WTC11 (cell line): ENCODE results near the gene RPH3AL. TPM values are rescaled to one million over a fixed set of nuclear protein-coding genes. Genes with fewer than 3 reads are reported as not detected.

Experiments
- ATAC-seq: fragments of 200-7000 bp; cut with Tn5 transposase; 2 replicates; pipeline ENCODE4 v1.10.0; 2021; ENCODE audit warnings: mild to moderate bottlenecking, moderate library complexity
- CTCF ChIA-PET: fragments of 300-600 bp; sonication (Branson Sonifier 250); formaldehyde crosslinking; loops from one replicate; lab custom pipeline; 2021; ENCODE audit warnings: antibody characterized with exemption; lab: Charles Lee
- POLR2A ChIA-PET: fragments of 350-600 bp; sonication (Branson Sonifier 250); formaldehyde crosslinking; loops from one replicate; lab custom pipeline; 2021; ENCODE audit warnings: antibody characterized with exemption; lab: Charles Lee
- DNase-seq: peaks from one replicate; pipeline ENCODE4 v3.0.0; 2021; ENCODE audit warnings: low spot score
- H3K27ac Mint-ChIP-seq: 2 replicates; pipeline ENCODE4 v1.8.0; 2021; ENCODE audit warnings: mixed read lengths
- H3K27me3 Mint-ChIP-seq: 2 replicates; pipeline ENCODE4 v1.8.0; 2021; ENCODE audit warnings: low read depth, mild to moderate bottlenecking, moderate library complexity, mixed read lengths
- H3K36me3 Mint-ChIP-seq: 2 replicates; pipeline ENCODE4 v1.8.0; 2021; ENCODE audit warnings: mixed read lengths
- H3K4me1 Mint-ChIP-seq: 2 replicates; pipeline ENCODE4 v1.8.0; 2022; ENCODE audit warnings: mixed read lengths
- H3K4me3 Mint-ChIP-seq: 2 replicates; pipeline ENCODE4 v1.8.0; 2021; ENCODE audit warnings: mild to moderate bottlenecking, moderate library complexity, mixed read lengths
- H3K9me3 Mint-ChIP-seq: 2 replicates; pipeline ENCODE4 v1.8.0; 2021; ENCODE audit warnings: mixed read lengths
- CBFB ChIP-seq: sonication (generic); formaldehyde crosslinking; IDR thresholded peaks from 2 replicates; pipeline ENCODE4 v1.8.1; 2022; ENCODE audit warnings: mild to moderate bottlenecking, low read depth, missing genetic modification reagents
- CDX4 ChIP-seq: fragments of 250-450 bp; sonication (Bioruptor Pico); IDR thresholded peaks from 2 replicates; pipeline ENCODE4 v1.9.0; 2021; ENCODE audit warnings: moderate library complexity, mild to moderate bottlenecking, inconsistent platforms, borderline replicate concordance
- E2F1 ChIP-seq: sonication (generic); formaldehyde crosslinking; IDR thresholded peaks from 2 replicates; pipeline ENCODE4 v1.8.0; 2022; ENCODE audit warnings: mild to moderate bottlenecking, missing genetic modification reagents
- ERG ChIP-seq: fragments of 250-450 bp; sonication (Bioruptor Pico); IDR thresholded peaks from 2 replicates; pipeline ENCODE4 v1.8.0; 2021; ENCODE audit warnings: mild to moderate bottlenecking
- FOXJ3 ChIP-seq: sonication (generic); formaldehyde crosslinking; IDR thresholded peaks from 2 replicates; pipeline ENCODE4 v1.9.0; 2021; ENCODE audit warnings: missing genetic modification reagents, mild to moderate bottlenecking, borderline replicate concordance
- GTF2I ChIP-seq: fragments of 250-450 bp; sonication (Bioruptor Pico); conservative IDR thresholded peaks from 2 replicates; pipeline ENCODE4 v1.4.0; 2021; ENCODE audit warnings: mild to moderate bottlenecking
- MYBL2 ChIP-seq: sonication (generic); formaldehyde crosslinking; IDR thresholded peaks from 2 replicates; pipeline ENCODE4 v1.8.1; 2023; ENCODE audit warnings: mild to moderate bottlenecking, moderate library complexity, missing genetic modification reagents
- NFYB ChIP-seq: sonication (generic); formaldehyde crosslinking; conservative IDR thresholded peaks from 2 replicates; pipeline ENCODE4 v1.8.0; 2022; ENCODE audit warnings: low read depth, missing genetic modification reagents
- PRRX2 ChIP-seq: fragments of 250-450 bp; sonication (Bioruptor Pico); IDR thresholded peaks from 2 replicates; pipeline ENCODE4 v1.8.0; 2021; ENCODE audit warnings: mild to moderate bottlenecking
- SMAD3 ChIP-seq: sonication (generic); formaldehyde crosslinking; IDR thresholded peaks from 2 replicates; pipeline ENCODE4 v1.8.0; 2022; ENCODE audit warnings: missing genetic modification reagents, mild to moderate bottlenecking, borderline replicate concordance
- TEAD1 ChIP-seq: sonication (generic); formaldehyde crosslinking; IDR thresholded peaks from 2 replicates; pipeline ENCODE4 v1.8.0; 2022; ENCODE audit warnings: mild to moderate bottlenecking, missing genetic modification reagents
- TEAD4 ChIP-seq: sonication (generic); formaldehyde crosslinking; IDR thresholded peaks from 2 replicates; pipeline ENCODE4 v1.8.0; 2022; ENCODE audit warnings: mild to moderate bottlenecking, missing genetic modification reagents
- ZNF138 ChIP-seq: sonication (generic); formaldehyde crosslinking; conservative IDR thresholded peaks from 2 replicates; pipeline ENCODE4 v1.8.1; 2022; ENCODE audit warnings: mild to moderate bottlenecking, moderate library complexity, missing genetic modification reagents
- ZNF425 ChIP-seq: fragments of 250-450 bp; sonication (Bioruptor Pico); conservative IDR thresholded peaks from 2 replicates; pipeline ENCODE4 v1.9.0; 2021; ENCODE audit warnings: mild to moderate bottlenecking
- ZNF512 ChIP-seq: sonication (generic); formaldehyde crosslinking; IDR thresholded peaks from 2 replicates; pipeline ENCODE4 v1.8.1; 2022; ENCODE audit warnings: missing genetic modification reagents, borderline replicate concordance
- ZSCAN18 ChIP-seq: fragments of 250-450 bp; sonication (Bioruptor Pico); IDR thresholded peaks from 2 replicates; pipeline ENCODE4 v2.1.2; 2022; ENCODE audit warnings: mild to moderate bottlenecking, moderate library complexity
- total RNA-seq: library from RNA; stranded (reverse); gene quantifications from 3 replicates; pipeline ENCODE4 v1.2.3, GENCODE V29; 2021

Gene RPH3AL
- total RNA-seq, 1 experiment from 2014 or later = 2.0 TPM

GRCh38 chr17:227946-228615, 124.5 kb downstream of the RPH3AL start (continued):
- TF ChIP-seq ZNF425 (CRISPR knock-in tag) (no peak), CDX4 (CRISPR knock-in tag) (no peak), ZNF512 (CRISPR knock-in tag) (no peak), ERG (CRISPR knock-in tag) (no peak), TEAD1 (CRISPR knock-in tag) (no peak), ZNF138 (CRISPR knock-in tag) (no peak), TEAD4 (CRISPR knock-in tag) (no peak), ZSCAN18 (CRISPR knock-in tag) (no peak)

- ChIA-PET CTCF (no interaction called here), POLR2A (no interaction called here)
- Mint-ChIP-seq H3K27ac (0 out of 2 replicates have a peak overlapping the region, but pooled peaks have one; percentile 36), H3K27me3 (no peaks in the 10 kb centered on the region), H3K4me3 (no peak overlapping the region), H3K9me3 (no peaks in the 10 kb centered on the region; the same call in 1 of the 2 replicates), H3K36me3 (no peaks in the 10 kb centered on the region), H3K4me1 (peaks cover 5% of the 10 kb centered on the region)
- DNase-seq (no peak), ATAC-seq (no peak)
- TF ChIP-seq MYBL2 (CRISPR knock-in tag) = no peak
Observed at GRCh38 chr17:227078-227945, 125.3 kb downstream of the RPH3AL start.

- DNase-seq (no peak), ATAC-seq (no peak)
- Mint-ChIP-seq H3K4me3 (no peak overlapping the region), H3K27me3 (no peaks in the 10 kb centered on the region), H3K4me1 (peaks cover 5% of the 10 kb centered on the region), H3K36me3 (no peaks in the 10 kb centered on the region), H3K27ac (no peak overlapping the region), H3K9me3 (no peaks in the 10 kb centered on the region; the same call in 1 of the 2 replicates)
- ChIA-PET CTCF (interaction anchor here (1.0 kb wide), 1 partner anchor 690 kb away, joined by 3 read pairs; no protein-coding TSS in a partner anchor), POLR2A (no interaction called here)
- no peak for TF ChIP-seq E2F1 (CRISPR knock-in tag)
- TF ChIP-seq CBFB (CRISPR knock-in tag) = no peak
- no peak for TF ChIP-seq ZNF425 (CRISPR knock-in tag)
- no peak for TF ChIP-seq GTF2I (CRISPR knock-in tag)
- TF ChIP-seq FOXJ3 = no peak
- TF ChIP-seq PRRX2 = no peak
- no peak for TF ChIP-seq MYBL2 (CRISPR knock-in tag)
- no peak for TF ChIP-seq NFYB (CRISPR knock-in tag)
- TF ChIP-seq SMAD3 = no peak
Observed at GRCh38 chr17:226108-227077, 126.2 kb downstream of the RPH3AL start.
